OCI-LY1 (cell line): ENCODE results near the gene UPB1.

Source experiments
- CTCF ChIP-seq: fragments of 200-600 bp; sonication (generic), shearing (Covaris generic); IDR thresholded peaks from 2 replicates; pipeline ENCODE4 v1.5.1; 2017; ENCODE audit warnings: mild to moderate bottlenecking, antibody characterized with exemption, low read length, moderate library complexity, mixed read lengths
- EZH2 ChIP-seq: fragments of 200-600 bp; sonication (generic), shearing (Covaris generic); IDR thresholded peaks from 2 replicates; pipeline ENCODE4 v1.8.0; 2017; ENCODE audit warnings: borderline replicate concordance, mixed run types, mild to moderate bottlenecking, antibody characterized with exemption, low read length, moderate library complexity, mixed read lengths

GRCh38 chr22:24567668-24568067 is 72.5 kb downstream of the UPB1 start:
- TF ChIP-seq CTCF, result no peak
- no peak for TF ChIP-seq EZH2
